ENCODE data around the gene ARHGAP31. TPM values are rescaled to one million over a fixed set of nuclear protein-coding genes. Genes with fewer than 3 reads are reported as not detected.

The ARHGAP31 gene
- total RNA-seq, 1 donor from 2014 or later, result 9.7 TPM

DNA sequence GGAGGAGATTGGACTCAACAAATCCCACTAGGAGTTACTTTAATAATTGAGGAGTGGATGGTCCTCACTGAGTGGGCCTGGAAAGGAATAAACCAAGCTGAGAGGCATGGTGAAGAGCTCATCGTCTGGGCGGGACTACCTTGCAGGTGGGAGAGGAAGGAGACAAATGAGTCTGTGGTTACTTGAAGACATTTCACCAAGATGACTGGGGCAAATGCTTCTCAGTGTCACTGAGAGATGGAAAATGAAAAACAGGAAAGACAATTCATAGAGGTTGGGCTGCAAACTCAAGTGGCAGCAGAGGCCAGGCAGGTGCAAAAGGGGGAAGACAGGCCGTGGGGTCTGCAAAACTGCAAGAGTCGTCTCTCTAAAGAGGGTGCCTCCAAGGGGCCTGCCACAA is 1.5 kb upstream of the ARHGAP31 start:
- peak overlapping the region; percentile 85 for H3K4me3 Mint-ChIP-seq
- peak overlapping the region; percentile 48 for H3K27ac Mint-ChIP-seq
- no peaks in the 10 kb centered on the region for H3K27me3 Mint-ChIP-seq (ENCODE audit: low read depth)
- peaks cover 10% of the 10 kb centered on the region for H3K9me3 Mint-ChIP-seq
- TF ChIP-seq, protein P1, sequence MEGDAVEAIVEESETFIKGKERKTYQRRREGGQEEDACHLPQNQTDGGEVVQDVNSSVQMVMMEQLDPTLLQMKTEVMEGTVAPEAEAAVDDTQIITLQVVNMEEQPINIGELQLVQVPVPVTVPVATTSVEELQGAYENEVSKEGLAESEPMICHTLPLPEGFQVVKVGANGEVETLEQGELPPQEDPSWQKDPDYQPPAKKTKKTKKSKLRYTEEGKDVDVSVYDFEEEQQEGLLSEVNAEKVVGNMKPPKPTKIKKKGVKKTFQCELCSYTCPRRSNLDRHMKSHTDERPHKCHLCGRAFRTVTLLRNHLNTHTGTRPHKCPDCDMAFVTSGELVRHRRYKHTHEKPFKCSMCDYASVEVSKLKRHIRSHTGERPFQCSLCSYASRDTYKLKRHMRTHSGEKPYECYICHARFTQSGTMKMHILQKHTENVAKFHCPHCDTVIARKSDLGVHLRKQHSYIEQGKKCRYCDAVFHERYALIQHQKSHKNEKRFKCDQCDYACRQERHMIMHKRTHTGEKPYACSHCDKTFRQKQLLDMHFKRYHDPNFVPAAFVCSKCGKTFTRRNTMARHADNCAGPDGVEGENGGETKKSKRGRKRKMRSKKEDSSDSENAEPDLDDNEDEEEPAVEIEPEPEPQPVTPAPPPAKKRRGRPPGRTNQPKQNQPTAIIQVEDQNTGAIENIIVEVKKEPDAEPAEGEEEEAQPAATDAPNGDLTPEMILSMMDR (IDR thresholded peaks at IDR 0.05; ENCODE audit: unreplicated experiment), result no peak
- no peak for DNase-seq (ENCODE audit: low spot score in 2 of 2, unreplicated experiment in 2 of 2)
- peaks cover 51% of the 10 kb centered on the region for H3K4me1 Mint-ChIP-seq
- peaks cover 6% of the 10 kb centered on the region for H3K36me3 Mint-ChIP-seq

DNA sequence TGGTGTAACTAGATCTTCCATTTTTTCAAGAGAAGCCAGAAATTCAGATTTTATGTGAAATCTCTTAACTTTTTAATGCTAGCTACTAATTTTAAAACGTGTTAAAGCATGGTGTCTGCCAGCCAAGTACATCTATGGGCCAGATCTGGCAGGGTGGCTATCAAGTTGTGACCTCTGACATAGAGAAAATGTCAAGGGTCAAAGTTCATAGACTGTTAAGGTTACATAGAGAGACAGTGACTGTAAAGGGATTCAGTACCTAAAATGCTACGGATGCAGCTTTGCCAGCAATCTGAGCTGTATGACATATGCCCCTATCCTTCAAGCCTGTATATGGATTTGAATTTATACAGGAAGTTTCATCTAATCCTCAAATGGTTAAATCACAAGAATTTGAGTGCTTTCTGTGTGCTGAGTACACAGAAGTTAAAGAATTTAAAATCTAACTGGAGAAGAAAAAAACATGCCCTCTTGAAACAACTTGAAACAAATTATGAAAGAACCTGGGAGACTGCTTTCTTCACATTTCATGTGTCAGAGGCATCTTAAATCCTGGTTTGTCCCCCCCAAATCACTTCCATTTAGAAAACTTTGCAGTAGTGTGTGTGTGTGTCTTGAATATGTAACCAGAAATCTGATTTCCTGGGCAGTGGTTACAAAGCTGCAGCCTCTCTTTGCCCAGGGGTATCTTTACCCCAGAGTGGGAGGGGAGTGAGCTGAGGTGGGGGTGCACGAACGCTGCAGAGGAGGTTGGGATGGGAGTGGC is 895 bp upstream of the ARHGAP31 start:
- Mint-ChIP-seq H3K4me3 (peak overlapping the region; percentile 85), H3K27ac (peak overlapping the region; percentile 78), H3K27me3 (ENCODE audit: low read depth) (no peaks in the 10 kb centered on the region), H3K9me3 (peaks cover 3% of the 10 kb centered on the region), H3K36me3 (no peaks in the 10 kb centered on the region), H3K4me1 (peaks cover 56% of the 10 kb centered on the region)
- TF ChIP-seq, protein P1 (IDR thresholded peaks at IDR 0.05; ENCODE audit: unreplicated experiment), result no peak
- no peak for DNase-seq (ENCODE audit: low spot score in 2 of 2, unreplicated experiment in 2 of 2)

- peak overlapping the region; percentile 89 for H3K27ac Mint-ChIP-seq
- H3K27me3 Mint-ChIP-seq (ENCODE audit: low read depth), result no peaks in the 10 kb centered on the region
- no peaks in the 10 kb centered on the region for H3K36me3 Mint-ChIP-seq
- no peaks in the 10 kb centered on the region for H3K9me3 Mint-ChIP-seq
- TF ChIP-seq, protein P1 (IDR thresholded peaks at IDR 0.05; ENCODE audit: unreplicated experiment), result no peak
- H3K4me3 Mint-ChIP-seq, result peak overlapping the region; percentile 85
- DNase-seq (ENCODE audit: low spot score in 2 of 2, unreplicated experiment in 2 of 2), result no peak
- H3K4me1 Mint-ChIP-seq, result peaks cover 59% of the 10 kb centered on the region
Observed at GRCh38 chr3:119294696-119295671, 801 bp downstream of the ARHGAP31 start.

- no peak for DNase-seq (ENCODE audit: low spot score in 2 of 2, unreplicated experiment in 2 of 2)
- Mint-ChIP-seq H3K9me3 (no peaks in the 10 kb centered on the region), H3K36me3 (no peaks in the 10 kb centered on the region), H3K4me1 (peaks cover 55% of the 10 kb centered on the region), H3K4me3 (peak overlapping the region; percentile 85), H3K27ac (peak overlapping the region; percentile 41), H3K27me3 (ENCODE audit: low read depth) (no peaks in the 10 kb centered on the region)
- TF ChIP-seq, protein P1 (IDR thresholded peaks at IDR 0.05; ENCODE audit: unreplicated experiment), result no peak
Observed at GRCh38 chr3:119295816-119296726, 1.9 kb downstream of the ARHGAP31 start.

DNA sequence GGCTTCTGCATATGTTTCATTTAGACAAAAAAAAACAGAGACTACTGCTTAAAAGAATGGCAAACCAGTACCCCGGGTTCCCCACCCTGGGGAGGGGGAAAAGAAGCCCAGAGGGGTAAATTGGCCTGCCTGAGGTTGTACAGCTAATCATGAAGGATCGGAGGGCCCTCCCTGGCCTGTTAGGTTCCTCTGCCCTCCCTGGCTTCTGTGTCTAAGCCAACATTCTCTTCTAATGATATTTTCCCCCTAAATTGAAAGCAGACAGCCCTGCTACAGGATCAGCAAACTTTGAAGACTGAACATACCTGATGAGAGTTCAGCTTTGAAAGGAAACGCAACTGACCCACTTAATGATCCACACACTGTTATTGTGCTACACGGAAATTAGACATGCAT is 2.5 kb downstream of the ARHGAP31 start:
- peak overlapping the region; percentile 29 for H3K27ac Mint-ChIP-seq
- TF ChIP-seq, protein P1 (IDR thresholded peaks at IDR 0.05; ENCODE audit: unreplicated experiment), result no peak
- H3K4me3 Mint-ChIP-seq, result peak overlapping the region; percentile 18
- DNase-seq (ENCODE audit: low spot score in 2 of 2, unreplicated experiment in 2 of 2), result no peak
- H3K4me1 Mint-ChIP-seq, result peaks cover 51% of the 10 kb centered on the region
- no peaks in the 10 kb centered on the region for H3K27me3 Mint-ChIP-seq (ENCODE audit: low read depth)
- no peaks in the 10 kb centered on the region for H3K9me3 Mint-ChIP-seq
- H3K36me3 Mint-ChIP-seq, result no peaks in the 10 kb centered on the region
